OCI-LY7 (cell line): Measurements from ENCODE around the gene PHACTR3. TPM values are rescaled to one million over a fixed set of nuclear protein-coding genes. Genes with fewer than 3 reads are reported as not detected.

Experiments used
- BruUV-seq: library from RNA; stranded (reverse); fragments of 400-500 nt; replicated peaks from 2 replicates; lab custom pipeline; 2021; lab: Mats Ljungman, UMichigan
- CTCF ChIA-PET: fragments of 300-600 bp; sonication (Branson Sonifier 250); formaldehyde crosslinking; loops from one replicate; lab custom pipeline; 2022; ENCODE audit warnings: antibody characterized with exemption; ENCODE audit not compliant: unreplicated experiment; lab: Charles Lee
- POLR2A ChIA-PET: fragments of 300-600 bp; sonication (Branson Sonifier 250); formaldehyde crosslinking; loops from one replicate; lab custom pipeline; 2022; ENCODE audit warnings: antibody characterized with exemption; lab: Charles Lee
- DNase-seq: peaks from one replicate; pipeline ENCODE4 v3.0.0-alpha.2; 2015; ENCODE audit warnings: low spot score
- H2AFZ ChIP-seq: fragments of 200-600 bp; sonication (generic), shearing (Covaris generic); 2 replicates; pipeline ENCODE4 v1.6.1; 2014; ENCODE audit warnings: mild to moderate bottlenecking, antibody characterized with exemption, low read length, moderate library complexity
- H3K27ac ChIP-seq: fragments of 200-600 bp; sonication (generic); 2 replicates; pipeline ENCODE4 v1.5.1; 2014; ENCODE audit warnings: mixed run types, low read depth, mild to moderate bottlenecking, moderate library complexity, low read length, inconsistent platforms; ENCODE audit not compliant: poor library complexity, severe bottlenecking
- H3K36me3 ChIP-seq: fragments of 200-600 bp; sonication (generic); 2 replicates; pipeline ENCODE4 v1.6.1; 2014; ENCODE audit warnings: mild to moderate bottlenecking, antibody characterized with exemption, low read length, moderate library complexity, mixed read lengths; ENCODE audit not compliant: insufficient read depth
- H3K4me1 ChIP-seq: fragments of 200-600 bp; sonication (generic); 2 replicates; pipeline ENCODE4 v1.5.1; 2014; ENCODE audit warnings: mild to moderate bottlenecking, low read length; ENCODE audit not compliant: insufficient read depth, poor library complexity, severe bottlenecking
- H3K4me2 ChIP-seq: fragments of 200-600 bp; sonication (generic); 2 replicates; pipeline ENCODE4 v1.6.1; 2014; ENCODE audit warnings: mild to moderate bottlenecking, low read length
- H3K4me3 ChIP-seq: fragments of 200-600 bp; sonication (generic); 2 replicates; pipeline ENCODE4 v1.5.1; 2014; ENCODE audit warnings: mild to moderate bottlenecking, low read depth, low read length; ENCODE audit not compliant: poor library complexity, severe bottlenecking
- H3K79me2 ChIP-seq: fragments of 200-600 bp; sonication (generic); 2 replicates; pipeline ENCODE4 v1.6.1; 2016; ENCODE audit warnings: low read depth, mild to moderate bottlenecking, low read length, moderate library complexity, mixed read lengths; ENCODE audit not compliant: insufficient read depth
- H3K9me2 ChIP-seq: fragments of 200-600 bp; sonication (generic); 2 replicates; pipeline ENCODE4 v1.6.1; 2016; ENCODE audit warnings: mild to moderate bottlenecking, low read length, mixed read lengths; ENCODE audit not compliant: insufficient read depth
- H3K9me3 ChIP-seq: fragments of 200-600 bp; sonication (generic); 2 replicates; pipeline ENCODE4 v1.6.1; 2014; ENCODE audit warnings: mild to moderate bottlenecking, mixed run types, low read length, mixed read lengths
- H4K20me1 ChIP-seq: fragments of 200-600 bp; sonication (generic); 2 replicates; pipeline ENCODE4 v1.6.1; 2014; ENCODE audit warnings: mild to moderate bottlenecking, antibody characterized with exemption, low read length, moderate library complexity, mixed read lengths; ENCODE audit not compliant: insufficient read depth
- EZH2phosphoT487 ChIP-seq: fragments of 200-600 bp; sonication (generic); IDR thresholded peaks from 2 replicates; pipeline ENCODE4 v1.6.1; 2018; ENCODE audit warnings: low read depth, borderline replicate concordance, mild to moderate bottlenecking, mixed run types, antibody characterized with exemption, low read length, moderate library complexity, mixed read lengths
- intact Hi-C: fragments of 100-400 bp; cut with micrococcal nuclease; formaldehyde crosslinking; loops from one replicate; pipeline ENCODE4 v1.10.0; 2022; ENCODE audit not compliant: unreplicated experiment
- total RNA-seq, 2 experiments: library from RNA; depleted of rRNA in 1 of 2; stranded (reverse); fragments of >200 nt in 1 of 2; shearing (Covaris generic) in 1 of 2; gene quantifications; 2 replicates each; pipeline ENCODE4 v1.2.3, GENCODE V29; 2014 to 2022
- TF ChIP-seq, protein P1 (sequence below): fragments of 200-600 bp; sonication (generic); conservative IDR thresholded peaks from 2 replicates; pipeline ENCODE4 v1.5.1; 2014; ENCODE audit warnings: mild to moderate bottlenecking, antibody characterized with exemption, low read length, moderate library complexity, mixed read lengths

Gene PHACTR3
- total RNA-seq, 2 experiments from 2014 or later = 0.32 TPM; not detected in 1

DNA sequence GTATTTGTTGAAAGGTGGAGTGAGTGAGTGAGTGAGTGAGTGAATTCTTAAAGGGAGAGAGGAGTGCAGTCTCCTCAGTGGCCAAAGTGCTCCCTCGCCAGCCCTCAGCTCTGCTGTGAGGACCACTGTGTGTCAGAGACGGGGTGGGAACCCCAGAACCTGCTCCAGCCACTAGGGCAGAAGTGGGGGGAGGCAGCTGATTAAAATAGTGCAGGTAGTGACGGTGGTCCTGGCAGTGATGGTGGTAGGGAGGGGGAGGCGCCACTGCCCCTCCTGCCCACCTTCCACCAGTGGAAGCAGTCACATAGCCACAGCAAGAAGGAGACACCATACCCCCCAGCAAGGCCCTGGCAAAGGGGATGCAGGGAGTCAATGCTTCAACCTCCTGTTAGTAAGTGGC is 133.5 kb downstream of the PHACTR3 start:
- Histone ChIP-seq H3K4me3 (no peak overlapping the region), H3K9me2 (no peaks in the 10 kb centered on the region), H3K4me2 (no peak overlapping the region), H3K36me3 (no peaks in the 10 kb centered on the region), H4K20me1 (no peaks in the 10 kb centered on the region), H2AFZ (no peak overlapping the region), H3K79me2 (no peaks in the 10 kb centered on the region), H3K27ac (no peak overlapping the region), H3K9me3 (no peaks in the 10 kb centered on the region), H3K4me1 (no peaks in the 10 kb centered on the region)
- no peak for DNase-seq
- BruUV-seq = no TSS peak
- POLR2A ChIA-PET = no interaction called here
- CTCF ChIA-PET = no interaction called here
- intact Hi-C loops = no loop called here
- no peak for TF ChIP-seq EZH2phosphoT487
- TF ChIP-seq, protein P1, sequence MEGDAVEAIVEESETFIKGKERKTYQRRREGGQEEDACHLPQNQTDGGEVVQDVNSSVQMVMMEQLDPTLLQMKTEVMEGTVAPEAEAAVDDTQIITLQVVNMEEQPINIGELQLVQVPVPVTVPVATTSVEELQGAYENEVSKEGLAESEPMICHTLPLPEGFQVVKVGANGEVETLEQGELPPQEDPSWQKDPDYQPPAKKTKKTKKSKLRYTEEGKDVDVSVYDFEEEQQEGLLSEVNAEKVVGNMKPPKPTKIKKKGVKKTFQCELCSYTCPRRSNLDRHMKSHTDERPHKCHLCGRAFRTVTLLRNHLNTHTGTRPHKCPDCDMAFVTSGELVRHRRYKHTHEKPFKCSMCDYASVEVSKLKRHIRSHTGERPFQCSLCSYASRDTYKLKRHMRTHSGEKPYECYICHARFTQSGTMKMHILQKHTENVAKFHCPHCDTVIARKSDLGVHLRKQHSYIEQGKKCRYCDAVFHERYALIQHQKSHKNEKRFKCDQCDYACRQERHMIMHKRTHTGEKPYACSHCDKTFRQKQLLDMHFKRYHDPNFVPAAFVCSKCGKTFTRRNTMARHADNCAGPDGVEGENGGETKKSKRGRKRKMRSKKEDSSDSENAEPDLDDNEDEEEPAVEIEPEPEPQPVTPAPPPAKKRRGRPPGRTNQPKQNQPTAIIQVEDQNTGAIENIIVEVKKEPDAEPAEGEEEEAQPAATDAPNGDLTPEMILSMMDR = no peak

DNA sequence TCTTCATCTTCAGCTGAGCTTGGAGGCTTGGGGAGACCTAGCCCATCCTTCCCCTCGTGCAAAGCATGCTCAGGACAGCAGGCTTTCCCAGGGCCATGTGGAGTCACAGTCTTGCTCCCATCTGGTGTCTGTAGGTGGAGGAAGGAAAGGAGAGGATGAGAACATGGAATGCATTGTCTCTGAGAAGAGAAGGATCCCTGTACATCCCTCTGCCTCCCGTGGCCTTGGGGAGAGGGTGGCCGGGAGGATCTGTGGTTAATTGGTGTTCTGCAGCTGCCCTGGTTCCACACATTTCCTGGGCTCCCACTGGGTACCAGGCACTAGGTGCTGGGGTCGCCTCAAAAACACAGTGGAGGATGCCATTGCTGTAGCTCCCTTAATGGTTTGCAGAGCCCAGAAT is 134.5 kb downstream of the PHACTR3 start:
- CTCF ChIA-PET = no interaction called here
- no peak overlapping the region for H3K4me3 ChIP-seq
- no peak overlapping the region for H2AFZ ChIP-seq
- no peaks in the 10 kb centered on the region for H3K36me3 ChIP-seq
- no peaks in the 10 kb centered on the region for H4K20me1 ChIP-seq
- POLR2A ChIA-PET = no interaction called here
- H3K27ac ChIP-seq = no peak overlapping the region
- no peaks in the 10 kb centered on the region for H3K4me1 ChIP-seq
- no TSS peak for BruUV-seq
- H3K9me3 ChIP-seq = no peaks in the 10 kb centered on the region
- no peaks in the 10 kb centered on the region for H3K9me2 ChIP-seq
- intact Hi-C loops = no loop called here
- TF ChIP-seq EZH2phosphoT487 = no peak
- TF ChIP-seq, protein P1 = no peak
- H3K79me2 ChIP-seq = no peaks in the 10 kb centered on the region
- DNase-seq = no peak
- no peak overlapping the region for H3K4me2 ChIP-seq

DNA sequence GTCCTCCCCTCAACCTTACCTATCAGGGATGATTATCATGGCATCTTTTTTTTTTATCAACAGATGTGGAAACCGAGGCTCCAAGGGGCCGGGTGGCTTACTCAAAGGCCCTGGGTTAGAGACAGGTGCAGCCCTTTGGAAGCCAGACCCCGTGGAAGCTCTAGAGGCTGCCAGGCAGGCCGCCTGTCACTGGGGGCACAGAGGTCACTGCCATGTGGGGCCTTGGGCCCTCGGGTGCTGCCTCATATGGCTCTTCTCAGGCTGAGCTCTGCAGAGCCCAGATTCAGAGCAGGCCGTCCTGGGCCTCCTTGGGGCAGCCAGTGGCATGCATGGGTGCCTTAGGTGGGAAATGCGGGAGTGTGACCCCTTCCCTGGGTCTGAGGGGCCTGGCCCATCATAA is 136.3 kb downstream of the PHACTR3 start:
- H3K4me2 ChIP-seq = no peak overlapping the region
- no peaks in the 10 kb centered on the region for H3K9me3 ChIP-seq
- TF ChIP-seq, protein P1 = no peak
- TF ChIP-seq EZH2phosphoT487 = no peak
- CTCF ChIA-PET = no interaction called here
- H3K4me1 ChIP-seq = no peaks in the 10 kb centered on the region
- POLR2A ChIA-PET = no interaction called here
- H3K79me2 ChIP-seq = no peaks in the 10 kb centered on the region
- H3K9me2 ChIP-seq = no peaks in the 10 kb centered on the region
- H3K36me3 ChIP-seq = no peaks in the 10 kb centered on the region
- H3K4me3 ChIP-seq = no peak overlapping the region
- no peak for DNase-seq
- no peaks in the 10 kb centered on the region for H4K20me1 ChIP-seq
- no TSS peak for BruUV-seq
- H2AFZ ChIP-seq = no peak overlapping the region
- H3K27ac ChIP-seq = no peak overlapping the region
- intact Hi-C loops = no loop called here
